Effector CD8-positive, alpha-beta T cell (primary cell): Measurements from ENCODE around the gene PCDH9.

Source experiments
- DNase-seq: peaks from one replicate; lab custom pipeline; 2025; lab: John Stamatoyannopoulos, UW

The PCDH9 gene

DNA sequence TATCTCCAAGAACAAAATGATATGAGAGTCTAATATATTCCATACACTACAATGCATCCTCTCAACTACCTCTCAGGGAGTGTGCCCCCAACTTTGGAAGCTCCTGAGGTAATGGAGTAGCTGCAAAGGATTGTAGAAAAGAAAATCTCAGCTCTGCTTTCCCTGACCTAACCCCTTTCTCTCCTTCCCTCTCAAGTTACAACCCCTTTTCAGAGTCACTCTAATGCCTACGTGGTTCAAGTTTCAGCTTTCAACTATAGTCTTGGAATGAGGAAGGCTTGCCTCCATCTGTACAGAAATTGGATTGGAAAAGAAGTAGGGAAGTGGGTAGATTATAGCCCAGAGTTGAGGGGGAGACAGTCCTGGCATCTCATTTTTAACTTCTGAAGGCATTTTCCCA, 256.0 kb downstream of the PCDH9 start:
- no peak for DNase-seq

- no peak for DNase-seq
These were observed 257.5 kb downstream of the PCDH9 start for GRCh38 chr13:66972659-66973058.

- no peak for DNase-seq
These were observed 259.1 kb downstream of the PCDH9 start for GRCh38 chr13:66971004-66971403.

DNA sequence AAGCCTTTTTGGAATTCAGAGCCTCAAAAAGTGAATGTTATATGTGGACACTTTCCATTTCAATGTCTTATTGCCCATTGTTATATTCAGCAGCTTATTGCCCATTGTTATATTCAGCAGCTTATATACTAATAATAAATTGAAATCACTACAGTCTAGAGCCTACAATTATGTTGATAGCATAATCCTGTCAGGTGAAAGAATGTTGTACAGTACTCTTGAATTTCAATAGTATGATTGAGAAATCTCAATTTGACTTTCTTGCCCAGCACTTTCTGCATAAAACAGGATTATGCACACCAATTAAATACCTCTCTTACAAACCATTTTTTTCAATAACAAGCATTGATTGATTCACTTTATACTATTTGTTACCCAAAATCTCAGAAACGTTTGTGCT, 260.8 kb downstream of the PCDH9 start:
- DNase-seq = no peak

DNA sequence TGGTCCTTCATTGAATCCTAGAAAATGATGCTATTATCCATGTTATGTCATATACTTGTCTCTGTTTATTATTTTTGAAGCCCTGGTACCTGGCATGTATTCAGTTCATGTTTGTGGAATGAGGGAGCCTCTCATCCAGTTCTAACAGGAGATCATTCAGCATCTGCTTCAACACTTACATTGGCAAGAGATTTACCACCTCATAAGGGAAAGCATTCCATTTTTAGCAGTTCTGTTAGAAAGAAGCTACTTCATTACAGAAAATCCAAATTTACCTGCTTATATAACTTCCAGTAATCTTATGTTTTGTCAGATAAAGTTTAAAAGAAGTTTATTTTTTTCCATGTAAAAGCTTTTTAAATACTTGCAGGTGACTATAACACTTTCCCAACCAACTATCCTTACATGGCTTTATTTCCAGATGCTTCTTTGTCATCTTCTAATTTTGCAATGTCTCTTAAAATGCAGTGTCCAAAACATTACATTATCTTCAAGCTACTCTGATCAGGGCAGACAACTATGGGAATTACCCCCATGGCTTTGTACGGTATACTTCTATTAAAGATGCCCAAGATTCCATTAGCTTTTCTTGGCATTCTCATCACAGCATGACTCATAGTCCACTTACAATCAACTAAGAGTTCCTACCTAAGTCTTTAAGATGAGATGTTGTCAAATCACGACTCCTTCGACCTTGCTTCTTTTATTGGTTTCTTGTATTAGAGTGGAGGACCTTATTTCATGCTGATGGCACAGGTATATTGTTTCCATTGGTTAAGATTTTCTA, 262.1 kb downstream of the PCDH9 start:
- DNase-seq = no peak

- DNase-seq = no peak
These were observed 265.0 kb downstream of the PCDH9 start for GRCh38 chr13:66965181-66965580.

- DNase-seq = no peak
These were observed 267.2 kb downstream of the PCDH9 start for GRCh38 chr13:66962953-66963352.

- DNase-seq = no peak
These were observed 271.5 kb downstream of the PCDH9 start for GRCh38 chr13:66958611-66959010.

DNA sequence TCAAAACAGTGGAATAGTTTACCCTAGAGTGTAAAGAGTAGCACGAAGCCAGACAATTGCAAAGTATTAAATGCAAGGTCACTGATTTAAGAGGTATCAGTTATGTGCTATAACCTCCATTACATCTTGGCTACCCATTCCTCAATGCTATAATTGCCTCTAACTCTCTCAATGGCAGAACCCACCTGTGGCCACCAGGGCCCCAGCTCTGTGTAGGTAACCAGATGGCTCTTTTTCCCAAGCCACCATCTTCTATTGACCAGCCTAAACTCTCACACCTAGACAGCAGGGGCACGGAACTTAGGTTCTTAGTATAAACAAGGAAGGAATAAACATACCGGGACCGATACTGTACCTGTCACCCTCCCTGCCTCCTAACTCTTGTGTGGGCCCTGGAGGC, 277.6 kb downstream of the PCDH9 start:
- DNase-seq = no peak

DNA sequence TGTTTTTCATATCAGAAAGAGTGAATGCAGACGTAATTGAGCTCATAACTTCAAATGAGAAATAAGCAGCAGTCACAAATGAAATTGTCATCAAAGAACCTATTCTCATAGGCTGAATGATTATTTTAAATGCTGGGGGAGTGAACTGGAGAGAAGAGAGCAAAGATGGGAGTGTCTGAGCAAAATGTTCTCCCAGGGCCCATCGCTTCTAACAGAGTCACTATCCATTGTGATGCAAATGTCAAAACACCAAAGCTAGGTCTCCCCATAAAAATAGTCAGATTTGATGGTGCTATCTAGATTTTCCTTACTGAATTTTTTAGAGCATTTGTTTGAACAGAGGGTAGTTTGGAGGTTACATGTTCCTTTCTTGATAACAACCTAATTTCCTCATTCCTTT, 278.7 kb downstream of the PCDH9 start:
- DNase-seq = no peak

DNA sequence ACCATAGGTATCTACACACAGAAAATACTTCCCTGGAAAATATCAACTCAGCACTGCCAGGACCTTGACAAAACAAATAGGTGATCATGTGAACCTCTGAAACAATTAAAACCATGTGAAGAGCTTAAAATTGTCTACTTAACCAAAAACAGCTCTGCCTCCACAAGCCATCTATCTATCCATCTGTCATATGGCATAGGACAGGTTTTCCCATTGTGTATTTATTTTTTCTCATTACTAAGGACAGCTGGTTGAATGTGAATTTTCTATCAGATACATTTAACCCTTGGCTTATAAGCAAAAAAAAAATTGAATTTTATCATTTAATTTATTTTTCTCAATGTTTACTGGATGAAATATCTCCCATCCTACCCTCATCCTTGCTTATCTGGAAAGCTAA, 279.5 kb downstream of the PCDH9 start:
- DNase-seq = no peak

DNA sequence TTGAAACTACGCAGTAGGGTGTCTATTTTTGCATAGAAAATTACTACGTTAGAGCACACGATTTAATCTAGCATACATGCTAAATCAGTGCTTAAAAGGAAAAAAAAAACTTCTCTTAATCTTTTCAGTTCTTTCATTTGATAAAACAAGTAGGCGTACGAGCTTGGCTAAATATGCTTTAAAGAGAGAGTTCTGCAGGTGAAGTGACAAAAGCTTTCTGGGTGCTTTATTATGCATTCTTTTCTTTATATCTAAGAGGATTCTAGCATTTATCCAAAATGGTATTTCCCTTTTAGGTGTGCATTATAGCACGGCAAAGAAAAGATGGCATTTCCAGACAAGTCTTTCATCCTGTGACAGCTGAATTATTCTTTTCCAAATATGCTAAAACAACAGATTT, 281.2 kb downstream of the PCDH9 start:
- DNase-seq = no peak

GRCh38 chr13:66943530-66943929, 286.6 kb downstream of the PCDH9 start:
- DNase-seq = no peak

GRCh38 chr13:66940113-66940512, 290.0 kb downstream of the PCDH9 start:
- DNase-seq = no peak

DNA sequence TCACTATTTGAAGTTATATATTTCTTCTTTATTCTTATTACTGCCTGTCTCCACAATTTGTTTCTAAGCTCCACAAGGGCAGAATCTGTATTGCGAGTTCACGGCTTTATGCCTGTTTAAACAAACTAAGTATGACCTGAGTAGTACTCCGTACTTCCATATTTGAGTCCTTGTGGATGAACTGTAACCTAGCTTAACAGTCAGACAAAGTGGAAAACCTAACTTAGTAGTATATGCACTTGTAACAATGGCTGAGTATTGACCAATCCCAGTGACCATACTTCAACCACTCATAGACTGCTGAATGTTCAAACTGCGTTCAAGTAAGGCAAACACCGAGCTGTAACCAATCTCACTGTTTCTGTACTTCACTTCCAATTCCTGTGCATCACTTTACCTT, 292.7 kb downstream of the PCDH9 start:
- DNase-seq = no peak

- no peak for DNase-seq
These were observed 296.1 kb downstream of the PCDH9 start for GRCh38 chr13:66933994-66934393.

GRCh38 chr13:66933527-66933926, 296.6 kb downstream of the PCDH9 start:
- DNase-seq = no peak

DNA sequence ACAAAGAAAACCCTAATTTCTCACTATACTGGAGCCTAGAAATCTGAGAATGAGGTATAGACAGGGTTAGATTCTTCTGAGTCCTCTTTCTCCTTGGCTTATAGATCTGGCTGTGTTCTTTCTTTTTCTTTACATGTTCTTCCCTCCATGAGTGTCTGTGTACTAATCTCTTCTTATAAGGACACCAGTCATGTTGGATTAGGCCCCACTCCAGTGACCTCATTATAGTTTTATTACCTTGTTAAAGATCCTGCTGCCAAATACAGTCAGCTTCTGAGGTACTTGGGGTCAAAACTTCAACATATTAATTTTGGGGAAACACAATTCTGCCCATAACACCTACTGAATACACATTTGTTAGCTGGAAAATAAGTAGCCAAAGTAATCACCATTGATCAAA, 302.6 kb downstream of the PCDH9 start:
- no peak for DNase-seq

- no peak for DNase-seq
These were observed 303.1 kb downstream of the PCDH9 start for GRCh38 chr13:66926851-66927524.

DNA sequence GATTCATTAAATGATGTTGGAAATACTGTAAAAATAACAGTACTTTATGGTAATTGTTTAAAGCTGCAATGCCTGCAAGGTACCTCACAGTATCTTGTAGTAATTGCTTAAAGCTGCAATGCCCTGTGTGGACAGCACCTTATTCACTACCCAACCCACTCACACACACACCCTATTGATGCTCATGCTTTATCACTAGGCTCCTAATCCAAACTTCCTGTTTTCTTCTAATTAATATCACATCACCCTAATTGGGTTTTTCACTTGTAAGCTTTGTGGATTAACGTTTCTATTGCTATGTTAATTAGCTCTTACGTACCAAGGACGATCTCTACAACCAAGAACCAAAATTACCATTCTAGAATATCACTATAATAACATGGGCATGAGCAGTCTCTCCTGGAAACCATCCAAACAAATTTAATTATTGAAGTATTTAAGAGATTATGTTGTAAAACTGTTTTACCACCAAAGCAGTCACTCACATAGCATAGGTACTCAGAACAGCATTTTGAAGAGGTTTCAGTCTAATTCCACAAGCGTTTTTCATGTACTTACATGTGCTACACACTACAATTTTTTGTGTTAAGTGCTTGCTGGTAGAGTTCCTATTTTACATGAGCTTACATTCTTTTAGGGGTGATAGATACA, 303.8 kb downstream of the PCDH9 start:
- no peak for DNase-seq

DNA sequence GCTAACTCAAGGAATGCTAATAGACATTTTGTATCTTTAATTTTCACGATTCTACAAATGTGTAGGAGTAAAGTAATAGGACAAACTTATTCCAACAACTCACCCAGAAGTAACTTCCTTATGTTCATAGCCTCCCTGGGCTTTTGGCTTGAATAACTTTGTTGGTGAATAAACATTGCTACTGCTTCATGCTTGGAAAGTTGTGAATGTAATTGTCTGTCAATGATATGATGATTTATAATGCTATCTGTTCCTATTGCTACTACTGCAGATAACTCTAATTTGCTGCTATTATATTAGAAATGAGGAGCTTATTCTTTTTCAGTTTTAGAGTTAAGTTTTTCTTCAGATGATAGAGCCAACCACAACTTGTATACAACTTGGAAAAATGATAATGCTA, 307.7 kb downstream of the PCDH9 start:
- no peak for DNase-seq

GRCh38 chr13:66921437-66921836, 308.7 kb downstream of the PCDH9 start:
- DNase-seq = no peak

DNA sequence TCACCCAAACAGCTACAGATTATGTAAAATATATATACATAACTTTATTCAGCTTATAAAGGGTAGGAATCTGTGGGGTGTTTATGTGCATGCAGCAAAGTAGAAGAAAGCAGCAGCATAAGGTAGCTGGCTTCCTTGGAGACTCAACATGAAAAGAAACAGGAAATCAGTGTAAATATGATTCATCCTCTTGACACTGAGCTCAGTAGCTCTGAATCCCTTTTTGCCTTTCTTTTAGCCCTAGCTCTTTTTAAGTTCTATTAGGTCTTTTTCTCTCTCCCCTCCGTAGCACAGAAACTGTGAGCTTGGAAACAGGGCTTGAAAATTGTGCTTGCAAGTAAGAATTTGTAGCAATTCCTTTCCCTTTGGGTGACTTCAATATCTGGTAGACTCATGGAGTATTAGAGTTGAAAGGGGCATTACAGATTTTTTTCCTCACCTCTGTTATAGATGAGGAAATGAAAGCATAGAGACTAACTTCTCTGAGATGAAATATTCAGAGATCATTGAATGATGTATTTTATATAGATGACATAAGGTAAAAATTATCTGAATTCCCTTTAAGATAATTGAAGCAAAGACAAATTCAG, 314.4 kb downstream of the PCDH9 start:
- DNase-seq = no peak
